CD4-positive, alpha-beta T cell (primary cell): Measurements from ENCODE around the gene CLCNKA. TPM values are rescaled to one million over a fixed set of nuclear protein-coding genes. Genes with fewer than 3 reads are reported as not detected.

Source experiments
- ATAC-seq: fragments of 200-7000 bp; cut with Tn5 transposase; one replicate; pipeline ENCODE4 v1.10.0; 2022; ENCODE audit warnings: mild to moderate bottlenecking; ENCODE audit not compliant: poor library complexity
- CTCF ChIA-PET: fragments of 350-600 bp; sonication (Branson Sonifier 250); formaldehyde crosslinking; loops from one replicate; lab custom pipeline; 2021; ENCODE audit warnings: antibody characterized with exemption, inconsistent platforms; lab: Charles Lee
- POLR2A ChIA-PET: fragments of 350-600 bp; sonication (Branson Sonifier 250); formaldehyde crosslinking; loops from one replicate; lab custom pipeline; 2021; ENCODE audit warnings: antibody characterized with exemption, inconsistent platforms; lab: Charles Lee
- DNase-seq, 14 experiments: peaks; one replicate each; pipeline ENCODE4 v3.0.0-alpha.2; 2013 to 2020; ENCODE audit warnings: mixed read lengths in 2 of 14
- H3K27ac ChIP-seq, 2 donors: one replicate each; pipeline versions ENCODE4 v1.5.1 to v1.7.0; 2013; ENCODE audit warnings: low read length in 2 of 2, low read depth in 1 of 2, mild to moderate bottlenecking in 1 of 2
- H3K27me3 ChIP-seq, 2 experiments: 1 replicate in 1 of 2; 2 replicates in 1 of 2; pipeline versions ENCODE4 v1.6.1 to v1.7.0; 2013; ENCODE audit warnings: low read length in 2 of 2, control low read depth in 1 of 2, mild to moderate bottlenecking in 1 of 2, moderate library complexity in 1 of 2; ENCODE audit not compliant: insufficient read depth in 2 of 2, control insufficient read depth in 1 of 2
- H3K36me3 ChIP-seq: one replicate; pipeline ENCODE4 v1.6.1; 2013; ENCODE audit warnings: low read length, control low read depth; ENCODE audit not compliant: insufficient read depth
- H3K4me1 ChIP-seq: one replicate; pipeline ENCODE4 v1.6.1; 2013; ENCODE audit warnings: low read length, control low read depth; ENCODE audit not compliant: insufficient read depth
- H3K4me3 ChIP-seq: one replicate; pipeline ENCODE4 v1.5.1; 2013; ENCODE audit warnings: mild to moderate bottlenecking, low read length, moderate library complexity
- H3K9me3 ChIP-seq, 2 experiments: 1 replicate in 1 of 2; 2 replicates in 1 of 2; pipeline versions ENCODE4 v1.6.1 to v1.7.0; 2013; ENCODE audit warnings: low read length in 2 of 2, mild to moderate bottlenecking in 2 of 2, control low read depth in 1 of 2, moderate library complexity in 1 of 2; ENCODE audit not compliant: control insufficient read depth in 1 of 2, insufficient read depth in 1 of 2
- H3K27ac Mint-ChIP-seq: one replicate; pipeline ENCODE4 v1.8.0; 2020; ENCODE audit warnings: mixed read lengths
- H3K27me3 Mint-ChIP-seq: one replicate; pipeline ENCODE4 v1.8.0; 2021; ENCODE audit warnings: mixed read lengths
- H3K36me3 Mint-ChIP-seq: one replicate; pipeline ENCODE4 v1.8.0; 2021; ENCODE audit warnings: low read depth, mixed read lengths
- H3K4me1 Mint-ChIP-seq: one replicate; pipeline ENCODE4 v1.8.0; 2021; ENCODE audit warnings: low read depth, mixed read lengths
- H3K4me3 Mint-ChIP-seq: one replicate; pipeline ENCODE4 v1.8.0; 2020; ENCODE audit warnings: mild to moderate bottlenecking, mixed read lengths
- H3K9me3 Mint-ChIP-seq: one replicate; pipeline ENCODE4 v1.8.0; 2020; ENCODE audit warnings: mixed read lengths
- CTCF ChIP-seq: fragments of 200-600 bp; IDR thresholded peaks from one replicate; pipeline ENCODE4 v1.8.0; 2022; ENCODE audit warnings: antibody characterized with exemption, mild to moderate bottlenecking
- intact Hi-C, 2 experiments: fragments of 100-400 bp; cut with DNase I in 1 of 2; cut with micrococcal nuclease in 1 of 2; formaldehyde crosslinking; loops; one replicate each; pipeline versions ENCODE4 v1.15.1 to v1.9.0; 2023 to 2025; cut with DNase I, micrococcal nuclease
- total RNA-seq, 174 experiments: library from RNA in 2 of 174; stranded (reverse) in 2 of 174; gene quantifications; one replicate each; pipeline ENCODE4 v1.2.3 and lab custom pipeline; 2021 to 2026

CLCNKA gene
- total RNA-seq, 2 experiments from 2014 or later: not detected

- ChIA-PET POLR2A (no interaction called here), CTCF (no interaction called here)
- no peak overlapping the region for H3K4me3 ChIP-seq
- peaks cover 0 to 5% of the 10 kb centered on the region in 2 experiments for H3K27me3 ChIP-seq
- ATAC-seq (no peak), DNase-seq (no peak)
- H3K27ac Mint-ChIP-seq: no peak overlapping the region
- H3K4me1 Mint-ChIP-seq: no peaks in the 10 kb centered on the region
- H3K4me3 Mint-ChIP-seq: no peak overlapping the region
- H3K36me3 Mint-ChIP-seq: no peaks in the 10 kb centered on the region
- no peaks in the 10 kb centered on the region for H3K9me3 Mint-ChIP-seq
- no peaks in the 10 kb centered on the region for H3K36me3 ChIP-seq
- no peak for TF ChIP-seq CTCF
- H3K27ac ChIP-seq: no peak overlapping the region
- H3K9me3 ChIP-seq: no peaks in the 10 kb centered on the region
- intact Hi-C loops: no loop called here
- peaks cover 14% of the 10 kb centered on the region for H3K4me1 ChIP-seq
- peaks cover 28% of the 10 kb centered on the region for H3K27me3 Mint-ChIP-seq
Measured at GRCh38 chr1:16011936-16012589, 9.8 kb upstream of the CLCNKA start.

GRCh38 chr1:16012590-16013219, 9.1 kb upstream of the CLCNKA start:
- H3K4me1 ChIP-seq: peaks cover 14% of the 10 kb centered on the region
- no peaks in the 10 kb centered on the region for H3K9me3 ChIP-seq
- no peaks in the 10 kb centered on the region for H3K36me3 Mint-ChIP-seq
- no peak overlapping the region for H3K4me3 Mint-ChIP-seq
- POLR2A ChIA-PET: no interaction called here
- H3K27ac ChIP-seq: no peak overlapping the region
- peak; percentile 43 for ATAC-seq
- DNase-seq: peak in 8 of 14 experiments; percentile 6 to 59 (median 23)
- peaks cover 0 to 5% of the 10 kb centered on the region in 2 experiments for H3K27me3 ChIP-seq
- peaks cover 28% of the 10 kb centered on the region for H3K27me3 Mint-ChIP-seq
- no peaks in the 10 kb centered on the region for H3K36me3 ChIP-seq
- CTCF ChIA-PET: no interaction called here
- no peak for TF ChIP-seq CTCF
- peak overlapping the region; percentile 29 for H3K4me3 ChIP-seq
- no peaks in the 10 kb centered on the region for H3K4me1 Mint-ChIP-seq
- no peak overlapping the region for H3K27ac Mint-ChIP-seq
- intact Hi-C loops: no loop called here
- no peaks in the 10 kb centered on the region for H3K9me3 Mint-ChIP-seq

GRCh38 chr1:16013220-16013907, 8.5 kb upstream of the CLCNKA start:
- Mint-ChIP-seq H3K36me3 (no peaks in the 10 kb centered on the region), H3K4me3 (no peak overlapping the region), H3K9me3 (no peaks in the 10 kb centered on the region), H3K4me1 (no peaks in the 10 kb centered on the region), H3K27me3 (peaks cover 28% of the 10 kb centered on the region), H3K27ac (no peak overlapping the region)
- ChIA-PET CTCF (no interaction called here), POLR2A (no interaction called here)
- Histone ChIP-seq H3K36me3 (no peaks in the 10 kb centered on the region), H3K4me3 (peak overlapping the region; percentile 29), H3K27ac (no peak overlapping the region), H3K4me1 (peaks cover 14% of the 10 kb centered on the region), H3K9me3 (no peaks in the 10 kb centered on the region), H3K27me3 (peaks cover 0 to 5% of the 10 kb centered on the region in 2 experiments)
- DNase-seq (peak in 10 of 14 experiments; percentile 7 to 64 (median 28)), ATAC-seq (peak; percentile 35)
- intact Hi-C loops: no loop called here
- no peak for TF ChIP-seq CTCF
